T-helper 2 cell (primary cell): ENCODE data around the gene MFSD6.
"Not testable (repeated sequence)": the region's sequence is repeated elsewhere in the genome, so short reads cannot be mapped to it uniquely, and the experiment has no call there.

ENCODE experiments used
- DNase-seq, 5 experiments: peaks; one replicate each; pipeline versions ENCODE4 v3.0.0 to v3.0.0-alpha.2; 2012 to 2022

MFSD6 gene

DNA sequence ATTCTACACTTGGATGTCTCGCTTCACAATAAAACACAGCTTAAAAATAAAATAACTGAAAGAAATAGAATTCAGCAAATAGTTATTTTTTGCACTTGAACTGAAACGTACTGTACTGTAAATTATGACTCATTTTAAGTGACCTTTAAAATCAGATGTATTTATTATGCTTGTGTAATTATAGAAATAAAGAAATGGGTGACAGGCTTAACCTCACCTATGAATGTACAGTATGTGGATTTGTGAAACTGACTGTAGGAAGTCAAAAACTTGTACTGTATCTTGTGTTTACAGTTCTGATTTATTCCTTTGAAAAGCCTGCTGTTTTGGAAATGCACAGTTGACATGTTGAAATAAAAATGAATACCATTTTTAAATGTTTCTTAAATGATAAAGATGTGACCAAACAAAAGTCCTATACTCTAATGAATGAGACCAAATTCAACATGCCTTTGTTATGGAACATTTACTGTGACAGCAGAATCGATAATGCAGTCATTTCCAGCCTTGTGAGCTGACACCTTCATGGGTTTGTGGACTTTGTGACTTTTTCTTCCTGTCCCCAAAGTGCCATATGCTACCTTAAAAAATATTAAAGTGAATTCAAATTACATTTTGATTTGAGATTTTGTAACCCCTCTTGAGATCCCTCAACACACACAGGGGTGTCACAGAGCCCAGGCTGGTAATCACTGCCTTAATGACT is 93.7 kb downstream of the MFSD6 start:
- DNase-seq: no peak

DNA sequence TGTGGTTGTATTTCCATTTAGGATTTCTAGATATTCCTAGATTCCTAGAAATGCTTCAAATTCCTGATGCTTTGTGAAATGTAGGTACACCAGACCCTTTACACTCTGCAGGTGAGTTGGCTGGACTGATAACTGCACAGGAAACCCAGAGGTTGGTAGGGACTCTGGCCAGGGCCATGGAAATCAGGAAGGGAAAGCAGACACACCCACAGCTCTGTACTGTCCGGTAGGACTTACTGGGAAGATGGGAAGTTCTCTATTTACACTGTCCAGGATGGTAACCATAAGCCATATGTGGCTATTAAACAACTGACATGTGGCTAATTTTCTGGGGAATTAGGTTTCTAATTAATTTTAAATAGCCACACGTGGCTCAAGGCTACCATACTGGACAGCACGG is 94.9 kb downstream of the MFSD6 start:
- DNase-seq: no peak

DNA sequence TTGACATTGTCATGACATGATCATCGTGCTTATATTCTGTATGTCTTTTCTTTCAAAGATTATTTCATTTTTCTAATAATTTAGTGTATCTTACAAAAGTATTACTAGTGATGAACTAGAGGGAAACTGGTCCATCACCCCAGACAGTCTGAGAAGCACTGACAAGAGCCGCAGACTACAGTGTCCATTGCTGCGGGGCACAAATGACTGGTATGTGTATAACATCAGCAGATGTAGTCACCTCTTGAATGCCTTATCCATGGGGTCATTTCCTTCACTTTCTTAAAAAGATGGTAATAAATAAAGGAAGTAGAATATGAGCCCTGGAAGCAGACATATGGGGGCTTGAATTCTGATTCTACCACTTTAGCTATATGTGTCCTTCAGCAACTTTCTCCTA is 96.8 kb downstream of the MFSD6 start:
- no peak for DNase-seq

DNA sequence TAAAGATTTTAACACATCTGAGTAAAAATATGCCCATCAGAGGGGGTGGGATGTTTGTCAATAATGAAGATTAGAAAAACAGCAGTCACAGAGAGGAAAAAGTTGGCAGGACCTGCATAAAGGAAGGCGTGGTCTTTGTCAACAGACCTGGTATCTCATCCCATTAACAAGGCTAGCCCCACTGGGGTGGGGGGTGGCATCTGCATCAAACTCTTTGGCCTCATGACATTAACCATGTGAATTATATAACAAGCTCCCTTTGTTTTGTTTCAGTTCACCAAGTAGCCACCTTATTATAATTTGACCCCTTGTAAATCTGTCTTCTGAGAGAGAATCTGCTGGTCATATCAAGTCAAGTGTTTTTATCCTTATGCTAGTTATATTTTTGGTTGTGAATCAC is 97.5 kb downstream of the MFSD6 start:
- DNase-seq: no peak

DNA sequence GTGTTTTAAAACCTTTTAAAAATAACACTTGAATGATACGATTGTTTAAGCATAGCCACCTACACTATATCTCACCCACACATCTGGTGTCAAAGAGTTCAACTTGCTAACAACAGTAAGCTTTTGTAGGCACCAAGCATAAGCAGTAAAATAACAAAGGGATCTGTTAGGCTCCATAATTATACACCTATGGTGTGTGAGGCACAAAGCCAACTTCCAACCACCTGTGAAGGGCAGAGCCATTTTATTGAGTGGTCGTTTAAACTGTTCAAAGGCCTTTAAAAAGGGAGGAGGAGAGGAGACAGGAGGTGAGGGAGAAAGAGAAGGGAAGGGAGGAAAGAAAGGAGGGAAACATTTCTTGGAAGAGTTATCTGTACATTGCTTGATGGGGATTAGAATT is 98.5 kb downstream of the MFSD6 start:
- no peak for DNase-seq

DNA sequence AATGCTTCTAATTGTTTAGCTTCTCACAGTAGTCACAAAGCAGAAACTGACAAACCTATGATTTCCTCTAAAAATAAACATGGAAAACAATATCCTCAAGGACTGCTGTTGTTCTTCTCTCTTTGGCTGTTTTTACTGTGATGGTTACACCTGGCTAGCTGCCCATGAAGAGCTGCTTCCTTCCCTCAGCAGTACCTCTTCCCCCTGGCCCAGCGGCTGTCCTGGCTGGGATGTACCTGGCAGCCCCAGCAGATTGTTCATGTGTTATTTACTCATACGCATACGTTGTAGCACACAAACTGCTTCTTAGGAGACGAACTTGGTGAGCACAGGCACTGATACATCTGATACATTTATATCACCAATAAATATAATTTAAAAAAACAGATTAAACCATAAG is 99.0 kb downstream of the MFSD6 start:
- DNase-seq: no peak

DNA sequence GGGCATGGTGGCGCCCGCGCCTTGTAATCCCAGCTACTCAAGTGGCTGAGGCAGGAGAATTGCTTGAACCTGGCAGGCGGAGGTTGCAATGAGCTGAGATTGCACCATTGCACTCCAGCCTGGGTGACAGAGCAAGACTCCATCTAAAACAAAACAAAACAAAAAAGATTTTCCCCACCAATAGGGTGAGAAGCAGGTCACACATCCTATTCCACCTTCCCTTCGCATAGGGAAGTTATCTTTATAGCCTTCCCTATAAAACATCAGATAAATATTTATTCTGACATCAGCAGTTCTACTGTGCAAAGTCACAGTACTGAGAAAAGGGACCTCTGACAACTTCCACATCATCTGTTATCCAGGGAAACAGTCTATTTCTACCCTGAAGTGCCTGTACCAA is 101.7 kb downstream of the MFSD6 start:
- not testable (repeated sequence) for DNase-seq

DNA sequence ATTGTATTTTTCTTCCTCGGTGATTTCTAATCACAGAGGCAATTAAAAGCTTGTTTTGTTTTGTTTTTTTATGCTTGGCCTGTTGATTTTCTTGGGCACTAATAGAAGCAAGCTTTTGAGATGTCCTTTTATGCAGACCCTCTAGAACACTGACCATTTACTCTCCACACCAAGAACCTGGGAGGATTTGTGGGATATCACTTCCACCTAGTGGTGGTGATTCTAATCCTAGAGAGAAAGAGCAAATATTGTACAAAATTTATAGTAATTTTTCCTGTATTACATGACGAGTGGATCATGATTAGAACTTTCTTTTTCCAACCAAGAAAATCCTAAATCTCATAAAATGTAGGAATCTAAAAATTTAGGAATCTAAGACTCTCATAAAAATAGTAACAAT is 102.9 kb downstream of the MFSD6 start:
- DNase-seq: no peak

DNA sequence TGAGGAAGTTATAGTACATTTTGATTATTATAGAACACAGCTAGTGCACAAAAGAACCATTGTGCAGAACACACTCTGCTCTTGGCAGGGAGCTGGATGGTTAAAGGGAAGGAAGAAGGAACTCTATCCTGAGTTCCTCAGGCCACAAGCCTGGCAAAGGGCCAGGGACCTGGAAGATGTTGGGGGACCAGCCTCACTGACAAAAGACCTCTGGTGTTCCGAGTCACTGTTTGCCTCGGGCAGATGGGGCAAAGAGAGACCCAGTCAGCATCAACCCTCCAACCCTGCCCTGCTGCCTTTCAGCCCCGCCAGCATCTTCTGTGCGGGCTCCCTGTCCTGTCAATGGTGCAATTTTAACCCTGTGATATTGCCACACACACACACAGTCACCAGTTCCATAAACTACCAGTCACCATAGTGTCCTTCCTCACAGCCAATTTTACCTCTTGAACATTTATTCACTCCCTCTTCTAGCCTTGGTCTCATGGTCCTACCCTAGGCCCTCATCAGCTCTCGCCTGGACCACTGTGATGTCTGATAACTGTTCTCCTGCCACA is 104.5 kb downstream of the MFSD6 start:
- no peak for DNase-seq

DNA sequence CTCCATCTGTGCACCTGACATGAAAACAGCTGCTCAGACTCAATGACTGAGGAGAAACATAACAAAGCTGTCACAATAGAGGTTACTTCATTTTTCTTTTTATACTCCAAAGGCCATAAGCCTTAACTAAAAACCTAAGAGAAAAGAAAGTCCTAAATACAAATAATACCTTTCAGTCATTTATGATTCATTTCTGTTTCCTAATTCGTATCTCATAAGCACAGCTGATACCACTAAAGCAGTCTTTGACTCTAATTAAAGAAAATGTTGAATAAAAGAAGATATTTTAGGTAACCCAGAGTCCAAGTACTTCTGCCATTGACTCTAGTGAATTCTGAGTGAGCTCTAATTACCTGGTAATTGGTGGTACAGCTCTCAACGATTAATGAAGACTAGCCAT is 105.7 kb downstream of the MFSD6 start:
- no peak for DNase-seq

DNA sequence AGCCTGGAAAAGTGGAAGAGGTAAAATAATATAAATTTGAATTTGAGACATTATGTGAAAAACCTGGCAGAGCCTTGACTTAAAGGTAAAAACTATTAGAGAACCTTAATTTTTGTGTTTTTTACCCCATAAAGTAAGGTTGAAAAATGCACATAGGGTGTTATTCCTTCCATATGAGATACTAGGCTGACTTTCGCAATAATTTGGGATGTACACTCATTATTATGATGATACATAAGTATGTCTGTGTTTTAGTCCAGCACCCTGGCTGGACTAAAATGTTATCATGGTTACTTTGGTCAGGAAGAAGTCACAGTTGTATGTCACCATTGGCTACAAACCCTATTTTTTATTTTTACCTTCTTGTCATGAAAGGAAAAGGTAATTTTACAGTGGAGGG is 106.5 kb downstream of the MFSD6 start:
- no peak for DNase-seq

DNA sequence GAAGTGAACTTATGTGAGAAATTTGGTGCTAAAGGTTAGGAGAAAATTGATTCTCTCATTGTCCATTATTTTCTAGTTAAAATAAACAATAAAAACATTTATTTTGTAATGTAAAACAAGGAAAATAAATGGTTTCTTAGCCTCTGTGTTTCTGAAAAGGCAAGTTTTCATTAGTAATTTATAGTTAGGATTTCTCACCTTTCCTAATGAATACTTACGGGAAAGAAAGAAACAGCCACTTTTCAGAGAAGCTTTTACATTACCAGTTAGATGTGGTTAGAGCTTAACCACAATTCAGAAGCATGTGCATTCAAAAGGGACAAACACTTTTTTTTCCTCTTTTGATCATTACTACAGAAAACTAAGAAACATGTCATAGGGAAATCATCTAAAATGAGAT is 107.5 kb downstream of the MFSD6 start:
- peak in 2 of 5 experiments; percentile 18 to 60 for DNase-seq

DNA sequence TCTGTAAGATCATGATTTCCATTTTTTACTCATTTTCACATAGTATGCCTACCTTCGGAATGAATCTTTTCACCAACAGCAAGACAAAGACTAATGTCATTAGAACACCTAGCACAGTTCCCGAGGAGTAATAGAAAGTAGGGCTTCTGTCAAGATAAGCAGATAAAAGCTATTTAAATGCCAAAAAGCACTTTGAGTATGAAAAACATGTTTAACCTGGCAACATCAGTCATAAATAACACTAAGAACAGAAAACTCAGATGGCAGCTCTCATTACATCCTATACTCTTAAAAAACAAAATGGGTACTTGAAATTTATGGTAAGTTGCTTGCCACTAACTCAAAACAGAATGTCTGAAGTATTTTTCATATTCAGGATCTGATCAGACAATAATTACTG is 109.3 kb downstream of the MFSD6 start:
- no peak for DNase-seq

DNA sequence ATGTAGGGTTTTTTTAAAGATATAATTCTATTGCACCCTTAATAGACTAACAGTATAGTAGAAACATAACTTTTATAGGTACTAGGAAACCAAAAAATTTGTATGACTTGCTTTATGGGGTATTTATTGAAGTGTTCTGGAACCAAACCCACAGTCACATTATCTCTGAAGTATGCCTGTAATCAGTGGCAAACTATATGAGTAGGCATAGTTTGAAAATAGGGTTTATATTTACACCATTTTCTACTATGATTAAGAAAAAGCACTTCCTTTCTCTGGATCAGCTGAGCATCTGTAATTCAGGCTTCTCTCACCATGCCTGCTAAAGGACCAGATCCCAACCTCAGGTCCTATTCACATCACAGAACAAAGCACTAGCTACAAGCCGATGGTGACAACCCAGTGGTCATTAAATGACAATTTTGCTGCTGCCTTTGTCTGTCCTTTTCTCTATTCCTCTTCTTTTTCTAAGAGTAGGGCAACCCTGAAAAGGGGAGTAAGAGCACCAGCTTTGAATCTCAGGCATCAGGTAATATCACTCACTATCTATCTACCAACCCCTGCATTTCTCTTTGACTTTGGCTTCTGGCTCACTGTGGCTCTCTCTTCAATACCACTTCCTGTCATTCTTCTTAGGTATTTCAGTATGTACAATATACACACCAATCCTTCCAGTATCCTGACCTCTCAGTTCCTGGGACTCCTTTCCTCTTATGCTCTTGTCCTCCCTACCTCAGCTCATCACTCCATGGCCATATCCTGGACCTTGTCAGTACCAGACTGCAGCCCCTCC is 112.0 kb downstream of the MFSD6 start:
- DNase-seq: peak in 1 of 5 experiments; percentile 85

DNA sequence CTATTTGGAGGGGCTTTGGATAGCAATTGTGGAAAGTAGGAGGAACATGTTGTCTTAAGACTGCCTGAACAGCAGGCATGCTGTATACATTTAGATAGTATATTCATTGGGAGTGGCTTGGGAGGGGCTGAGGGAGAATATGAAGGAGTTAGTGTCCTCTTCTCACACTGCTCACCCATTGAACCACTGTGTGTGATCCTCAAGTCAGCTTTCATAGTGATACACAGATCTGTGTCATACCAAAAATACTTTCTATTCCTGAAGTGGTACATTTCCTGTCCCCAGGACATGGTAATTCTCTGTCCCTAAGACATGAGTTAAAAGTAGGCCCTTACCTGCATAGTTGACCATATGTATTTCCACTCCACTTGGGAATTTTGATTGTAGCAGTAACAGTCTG is 116.8 kb downstream of the MFSD6 start:
- no peak for DNase-seq

DNA sequence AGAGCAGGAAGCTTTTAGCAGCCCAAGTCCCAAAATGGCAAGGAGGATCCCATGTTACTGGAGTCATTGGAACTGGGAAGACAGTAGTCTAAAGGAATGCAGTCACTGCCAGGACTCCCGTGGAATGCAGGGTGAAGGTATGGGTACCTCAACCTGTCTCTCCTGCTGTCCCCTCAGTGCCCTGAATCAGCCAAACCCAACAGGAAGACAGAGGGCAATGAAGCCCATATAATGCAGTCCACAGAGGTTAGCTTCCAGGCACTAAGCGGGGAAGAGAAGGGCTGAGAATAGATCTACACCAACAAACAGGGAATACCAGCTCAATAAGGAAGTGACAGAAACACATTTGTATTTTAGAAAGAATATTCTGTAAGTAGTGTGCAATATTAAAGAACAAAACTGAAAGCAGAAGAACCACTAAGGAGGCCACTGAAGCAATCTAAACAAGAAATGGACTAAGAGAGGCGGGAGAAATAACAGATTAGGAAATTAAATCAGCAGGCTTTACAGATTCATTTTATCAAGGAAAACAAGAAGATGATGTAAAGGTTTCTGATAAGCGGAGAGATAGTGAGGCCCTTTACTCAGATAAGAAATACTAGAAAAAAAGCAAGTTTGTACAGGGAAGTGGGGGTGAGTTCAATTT is 118.1 kb downstream of the MFSD6 start:
- no peak for DNase-seq

DNA sequence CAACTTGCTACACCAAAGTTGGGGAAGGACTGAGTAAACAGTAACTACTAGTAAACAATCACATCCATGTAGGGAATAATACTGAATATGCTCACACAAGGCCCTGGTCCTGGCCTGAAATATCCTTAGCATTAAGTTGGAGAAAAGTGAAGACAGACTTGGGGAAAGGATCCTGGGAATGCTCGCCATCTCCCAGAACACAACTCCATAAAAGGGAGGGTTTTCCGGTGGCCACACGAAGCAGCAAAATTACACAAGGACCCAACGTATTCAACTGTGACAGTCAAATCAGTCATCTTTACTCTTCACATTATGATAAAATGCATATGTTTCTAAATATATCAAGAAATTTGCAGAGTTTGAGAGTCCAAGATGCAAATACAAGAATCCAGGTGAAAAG is 119.1 kb downstream of the MFSD6 start:
- DNase-seq: no peak

DNA sequence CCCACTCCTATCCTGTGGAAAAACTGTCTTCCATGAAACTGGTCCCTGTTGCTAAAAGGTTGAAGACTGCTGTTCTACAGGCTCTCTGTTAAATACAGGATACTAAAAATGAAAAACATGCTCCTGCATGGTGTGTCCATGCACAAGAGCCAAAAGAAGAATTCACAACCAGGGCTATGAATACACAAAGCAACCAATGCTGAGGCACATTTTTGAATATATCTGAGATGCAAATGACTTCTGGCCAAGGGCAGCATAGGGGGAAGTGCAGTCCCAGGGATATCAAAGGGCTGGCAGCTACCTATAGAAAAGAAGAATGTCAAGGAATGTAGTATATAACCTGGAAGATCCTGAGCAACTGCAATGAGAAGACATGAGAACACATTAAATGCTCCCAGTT is 119.8 kb downstream of the MFSD6 start:
- DNase-seq: no peak

DNA sequence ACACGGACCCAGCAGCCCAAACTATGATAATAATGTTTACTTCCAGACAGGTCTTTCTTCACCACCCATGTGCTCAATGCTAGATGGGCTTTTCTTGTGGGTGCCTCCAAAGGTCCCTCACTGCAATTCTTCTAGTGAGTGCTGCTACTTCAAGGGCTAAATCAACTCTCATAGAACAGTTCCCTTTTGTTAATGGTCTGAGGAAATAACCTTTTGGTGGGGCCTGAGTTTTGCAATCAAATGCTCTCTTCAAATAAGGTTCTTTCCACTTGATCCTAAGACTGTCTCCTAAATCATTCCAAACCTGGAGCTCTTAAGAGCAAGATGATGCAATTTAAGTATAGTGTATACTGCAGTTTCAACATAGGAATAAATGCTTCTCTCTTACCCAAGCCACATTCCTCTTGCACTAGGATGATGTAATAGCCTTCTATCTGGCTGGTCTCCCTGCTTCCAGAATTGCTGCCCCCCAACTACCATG is 120.4 kb downstream of the MFSD6 start:
- no peak for DNase-seq

DNA sequence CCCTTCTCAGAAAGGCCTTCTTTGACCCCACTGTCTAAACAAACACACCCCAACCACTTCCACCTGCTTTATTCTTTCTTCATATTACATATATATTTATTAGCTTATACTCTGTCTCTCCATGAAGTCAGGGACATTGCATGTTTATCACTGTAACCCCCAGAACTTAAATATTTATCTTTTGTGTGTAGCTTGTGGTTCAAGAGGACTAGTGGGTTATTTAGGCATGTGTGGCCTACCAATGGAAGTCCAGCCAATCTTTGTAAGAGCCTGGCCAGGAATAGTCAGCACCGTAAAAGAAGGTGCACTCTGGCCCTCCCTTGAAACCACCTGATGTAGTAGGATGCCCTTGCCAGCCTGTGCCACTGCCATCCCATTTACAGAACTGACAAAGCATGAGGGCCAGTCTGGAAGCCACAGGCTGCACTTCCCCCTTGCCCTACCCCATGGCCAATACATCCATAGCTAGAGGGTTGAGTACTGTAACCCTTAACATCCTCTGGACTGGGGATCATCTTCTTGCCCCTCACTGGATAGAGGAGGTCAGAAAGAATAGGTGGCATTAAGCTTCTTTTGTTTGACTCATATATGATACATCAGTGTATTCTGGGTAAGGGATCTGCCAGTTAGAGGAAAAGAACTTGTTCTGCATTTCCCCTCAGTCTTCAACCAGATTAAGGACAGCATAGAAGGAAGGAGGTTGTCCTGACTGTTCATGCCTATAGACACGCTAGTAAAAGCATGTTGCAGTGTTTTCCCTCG is 121.5 kb downstream of the MFSD6 start:
- no peak for DNase-seq

DNA sequence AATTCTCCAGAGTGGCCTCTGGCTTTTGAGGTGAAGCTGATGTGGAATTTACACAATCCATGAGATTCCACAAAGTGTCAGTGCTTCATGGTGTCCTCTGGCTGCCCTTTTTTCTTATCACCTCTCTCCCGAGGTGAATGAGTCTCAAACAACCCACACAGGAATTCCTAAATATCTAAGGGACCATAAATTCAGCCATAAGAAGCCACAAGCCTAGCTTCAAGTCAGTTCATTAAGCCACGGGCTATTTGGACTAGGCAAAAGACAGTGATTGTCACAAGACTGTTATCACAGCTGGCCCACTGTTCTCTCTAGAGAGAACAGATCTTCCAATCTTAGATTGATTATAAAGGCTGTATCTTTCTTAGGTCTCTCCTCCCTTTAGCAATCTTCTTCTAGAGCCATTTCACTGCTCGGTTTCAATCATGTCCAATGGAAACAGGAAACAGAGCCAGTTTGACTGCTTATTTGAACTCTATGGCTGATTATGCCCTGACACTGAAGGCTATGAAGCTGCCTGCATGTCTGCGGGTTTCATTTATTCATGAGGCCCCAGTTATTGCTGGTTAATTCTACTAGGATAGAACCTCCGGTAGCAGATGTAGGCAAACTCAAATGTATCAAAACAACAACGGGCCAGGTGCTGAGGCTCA is 122.2 kb downstream of the MFSD6 start:
- DNase-seq: peak in 1 of 5 experiments; percentile 24

DNA sequence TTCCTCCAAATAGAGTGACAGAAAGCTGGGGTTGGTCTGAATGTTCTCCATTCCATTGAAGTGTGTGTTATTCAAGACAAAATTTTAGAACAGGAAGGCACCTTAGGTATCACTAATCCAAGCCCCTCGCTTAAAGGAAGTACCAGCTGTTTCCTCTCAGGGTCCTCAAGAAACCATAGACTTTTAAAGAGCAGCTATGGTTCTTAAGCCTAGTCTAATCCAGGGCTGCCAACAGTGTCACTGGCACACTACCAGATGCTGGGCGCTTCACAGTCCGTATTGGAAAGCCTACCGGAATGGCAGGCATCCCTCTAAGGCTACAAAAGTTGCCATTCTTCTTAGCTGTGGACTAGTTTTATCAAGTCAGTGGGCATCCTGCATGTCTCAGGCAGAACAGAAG is 124.4 kb downstream of the MFSD6 start:
- DNase-seq: no peak
